GM19099 (cell line): ENCODE measurements around the gene MYLIP.

Experiments
- POLR2A ChIP-seq: IDR thresholded peaks from 3 replicates; pipeline ENCODE4 v1.6.1; 2011; ENCODE audit warnings: low read depth; ENCODE audit not compliant: insufficient read length; ENCODE audit errors: extremely low read depth

The MYLIP gene

GRCh38 chr6:16146527-16146955 is 17.7 kb downstream of the MYLIP start:
- TF ChIP-seq POLR2A: no peak

DNA sequence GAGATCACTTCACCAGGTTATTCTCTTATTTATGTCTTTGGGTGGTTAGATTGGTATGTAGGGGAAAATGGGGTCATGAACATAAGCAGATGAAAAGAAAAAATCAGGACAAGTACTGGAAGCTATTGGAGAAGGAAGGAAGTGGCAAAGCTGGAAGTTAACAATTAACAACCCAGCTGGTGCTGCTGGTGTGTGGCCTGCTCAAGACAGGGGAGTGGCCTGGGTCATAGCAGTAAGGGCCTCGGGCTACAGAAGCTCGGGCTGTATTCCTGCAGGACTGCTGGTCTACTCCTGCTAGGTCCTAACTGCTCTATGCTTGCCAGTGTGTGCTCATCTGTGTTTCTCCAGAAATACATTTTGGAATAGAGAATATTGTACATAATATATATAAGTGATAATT is 19.6 kb downstream of the MYLIP start:
- TF ChIP-seq POLR2A: no peak

GRCh38 chr6:16149305-16149704 is 20.4 kb downstream of the MYLIP start:
- no peak for TF ChIP-seq POLR2A

- TF ChIP-seq POLR2A: no peak
Measured at GRCh38 chr6:16150098-16150497, 21.2 kb downstream of the MYLIP start.

DNA sequence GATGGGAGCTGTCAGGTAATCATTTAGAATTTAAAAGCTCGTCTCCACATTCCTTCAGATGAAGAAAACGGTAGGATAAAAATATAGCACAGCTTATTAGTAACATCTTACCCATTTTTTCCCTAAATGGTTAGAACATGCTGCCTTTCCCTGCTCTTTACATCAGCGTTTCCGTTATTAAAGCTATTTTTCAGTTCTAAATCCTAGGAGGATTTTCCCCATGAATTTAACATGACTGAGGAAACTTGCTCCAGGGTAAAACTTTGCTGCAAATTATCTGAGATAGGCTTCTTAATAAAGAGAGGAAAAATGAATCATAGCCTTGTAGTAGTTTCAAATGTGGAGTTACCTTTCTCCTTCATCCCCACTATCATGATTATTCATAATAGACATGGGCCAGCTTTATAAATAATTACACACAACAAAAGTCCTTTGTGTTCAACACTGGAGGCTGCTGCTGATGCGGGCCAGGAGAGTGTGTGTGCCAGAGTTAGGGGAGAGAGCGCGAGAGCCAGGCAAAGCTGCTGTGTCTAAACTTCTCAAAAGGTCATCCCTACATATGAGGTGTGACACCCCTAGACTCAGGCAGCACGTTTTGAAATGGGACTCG is 24.4 kb downstream of the MYLIP start:
- no peak for TF ChIP-seq POLR2A

DNA sequence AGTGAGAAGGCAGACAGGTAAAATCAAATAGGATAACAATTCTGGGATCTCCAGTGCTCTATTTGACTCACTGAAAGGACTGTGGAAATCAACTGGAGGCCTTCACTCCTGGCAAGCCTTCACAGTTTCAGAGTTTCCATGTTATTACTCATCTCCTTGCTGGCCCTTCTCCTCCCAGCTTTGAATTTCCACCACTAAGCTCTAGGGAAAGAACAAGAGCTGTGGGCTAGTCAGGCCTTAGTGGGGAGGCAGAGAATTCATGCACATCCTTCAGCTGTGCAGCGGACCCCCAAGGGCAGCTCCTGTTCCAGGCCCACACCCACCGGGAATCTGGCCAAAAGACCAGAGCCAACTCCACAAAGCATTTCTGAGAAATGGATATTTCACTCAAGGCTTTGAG is 26.0 kb downstream of the MYLIP start:
- no peak for TF ChIP-seq POLR2A

GRCh38 chr6:16157492-16157891 is 28.6 kb downstream of the MYLIP start:
- no peak for TF ChIP-seq POLR2A

- no peak for TF ChIP-seq POLR2A
Measured at GRCh38 chr6:16157909-16158308, 29.0 kb downstream of the MYLIP start.

DNA sequence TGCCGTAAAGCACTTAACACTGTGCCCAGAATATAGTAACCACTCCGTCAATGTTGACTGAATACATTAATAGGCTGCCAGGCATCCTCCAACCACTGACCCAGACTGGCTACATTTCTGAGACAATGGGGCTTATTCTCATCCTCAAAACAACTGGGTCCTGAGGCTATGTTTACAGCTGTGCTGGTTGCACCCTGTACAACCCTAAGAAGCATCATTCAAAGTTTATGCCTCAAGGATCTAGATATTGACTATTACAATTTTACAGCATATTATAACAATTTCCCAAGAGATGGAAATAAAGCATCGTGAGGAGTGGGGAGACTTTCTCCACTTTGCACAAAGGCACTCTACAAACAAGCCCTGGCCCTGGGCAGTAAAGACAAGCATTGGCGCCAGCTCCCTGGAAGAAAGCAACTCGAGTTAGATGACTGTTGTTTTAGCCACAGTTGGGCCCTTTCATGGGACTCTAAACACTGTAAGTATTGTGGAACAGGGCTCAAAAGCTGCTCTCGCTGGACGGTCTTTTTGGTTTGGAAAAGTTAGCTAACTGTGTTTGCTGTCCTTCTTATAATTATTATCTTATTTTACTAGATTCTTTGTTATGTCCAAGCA is 30.2 kb downstream of the MYLIP start:
- TF ChIP-seq POLR2A: no peak

GRCh38 chr6:16160794-16161193 is 31.9 kb downstream of the MYLIP start:
- TF ChIP-seq POLR2A: no peak

GRCh38 chr6:16162003-16162402 is 33.1 kb downstream of the MYLIP start:
- no peak for TF ChIP-seq POLR2A

- no peak for TF ChIP-seq POLR2A
Measured at GRCh38 chr6:16163066-16163465, 34.2 kb downstream of the MYLIP start.

DNA sequence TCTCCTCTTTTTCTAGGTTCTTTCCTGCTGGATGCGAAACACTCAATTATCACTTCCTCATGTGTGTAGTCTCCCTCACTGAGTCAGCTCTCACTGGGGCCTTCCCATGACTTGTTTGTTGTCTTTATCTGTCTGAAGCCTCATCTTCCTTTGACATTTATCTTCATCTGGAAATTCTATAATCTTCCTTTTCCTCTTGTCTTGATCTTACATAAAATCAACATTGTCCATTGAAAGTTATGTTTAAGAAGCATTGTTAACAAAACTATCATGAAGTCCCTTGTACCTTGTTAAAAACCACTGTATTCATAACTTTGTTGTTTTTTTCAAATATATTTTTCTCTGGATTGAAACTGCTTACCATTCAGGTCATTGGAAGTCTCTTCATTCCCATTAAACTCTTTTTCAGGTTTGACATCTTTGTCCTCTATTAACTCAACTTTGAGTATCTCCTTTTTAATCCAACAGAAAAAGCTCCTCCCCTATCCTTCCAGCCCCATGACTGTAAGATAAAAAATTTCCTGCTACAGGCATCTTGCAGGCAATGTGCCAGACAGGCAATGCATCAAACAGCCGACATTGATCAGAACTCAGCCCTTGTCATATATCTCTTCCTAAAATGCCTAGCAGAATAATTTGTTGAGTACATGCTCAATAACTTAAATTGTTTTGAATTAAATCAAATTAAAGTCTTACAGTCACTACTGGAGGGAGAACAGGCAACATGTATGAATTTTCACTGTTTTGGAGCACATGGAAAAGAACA is 34.8 kb downstream of the MYLIP start:
- no peak for TF ChIP-seq POLR2A

- TF ChIP-seq POLR2A: no peak
Measured at GRCh38 chr6:16165641-16166040, 36.8 kb downstream of the MYLIP start.

DNA sequence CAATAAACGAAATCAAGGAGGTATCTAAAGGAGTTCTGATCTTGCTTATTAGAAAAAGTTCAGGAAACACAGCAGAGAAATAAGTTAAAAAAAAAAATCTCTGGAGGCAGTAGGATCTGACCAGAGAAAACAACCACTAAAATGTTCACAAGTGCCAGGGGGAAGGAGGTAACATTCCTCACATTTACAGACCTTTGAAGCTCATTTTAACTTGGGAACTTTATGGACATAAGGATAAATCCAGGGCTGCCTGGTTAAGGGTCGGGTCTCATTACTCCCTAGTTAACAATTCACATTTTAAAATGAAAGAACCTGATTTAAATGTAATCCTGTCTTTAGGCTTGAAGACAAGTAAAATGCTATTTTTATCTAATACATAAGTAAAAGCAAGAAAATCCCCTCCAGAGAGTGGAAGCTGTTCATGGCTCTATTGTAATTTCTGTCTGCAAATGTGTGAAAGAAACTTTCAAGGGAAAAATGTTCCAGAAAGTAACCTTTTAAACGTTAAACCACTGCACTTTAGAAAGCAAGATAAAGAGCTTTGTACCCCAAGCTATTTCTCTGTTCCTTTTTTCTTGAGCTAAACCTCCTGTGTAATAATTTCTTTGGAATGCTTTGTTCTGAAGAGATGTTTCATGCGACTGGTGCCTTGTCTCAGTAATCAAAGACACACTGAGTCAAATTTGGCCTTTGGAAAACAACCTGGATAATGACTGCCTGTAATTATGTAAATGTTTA is 38.2 kb downstream of the MYLIP start:
- no peak for TF ChIP-seq POLR2A
